ENCODE results near the gene TKFC. TPM values are rescaled to one million over a fixed set of nuclear protein-coding genes. Genes with fewer than 3 reads are reported as not detected.

The TKFC gene
- polyA plus RNA-seq, 1 experiment = 37.6 TPM

DNA sequence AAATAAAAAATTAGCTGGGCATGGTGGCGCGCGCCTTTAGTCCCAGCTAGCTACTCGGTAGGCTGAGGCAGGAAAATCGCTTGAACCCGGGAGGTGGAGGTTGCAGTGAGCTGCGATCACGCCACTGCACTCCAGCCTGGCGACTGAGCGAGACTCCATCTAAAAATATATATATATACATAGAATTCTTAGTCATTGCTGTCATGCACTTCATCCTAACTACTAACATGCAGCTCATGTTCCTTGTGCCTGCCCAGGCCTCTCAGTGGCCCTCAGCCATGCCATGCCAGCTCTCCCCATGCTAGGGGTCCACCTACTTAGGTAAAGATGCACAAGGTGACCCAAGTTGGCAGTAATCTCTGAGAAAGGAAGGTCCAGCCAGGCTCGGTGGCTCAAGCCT is 25.5 kb downstream of the TKFC start:
- POLR2A ChIA-PET = no interaction called here
- no peak for TF ChIP-seq CTCF (IDR thresholded peaks at IDR 0.05; ENCODE audit: insufficient read depth, low read depth, low read length)
- CTCF ChIA-PET = interaction anchor here (2.1 kb wide), 1 partner anchor 22 kb away, joined by 8 read pairs; no protein-coding TSS in a partner anchor
- Histone ChIP-seq H3K36me3 (ENCODE audit: control insufficient read depth, insufficient read depth, low read length) (no peaks in the 10 kb centered on the region; the same call in 1 of the 2 replicates), H3K27me3 (ENCODE audit: control insufficient read depth, insufficient read depth, low read length) (no peaks in the 10 kb centered on the region), H3K4me3 (ENCODE audit: low read depth, low read length) (no peak overlapping the region)
- no peak for DNase-seq (ENCODE audit: low read depth)

DNA sequence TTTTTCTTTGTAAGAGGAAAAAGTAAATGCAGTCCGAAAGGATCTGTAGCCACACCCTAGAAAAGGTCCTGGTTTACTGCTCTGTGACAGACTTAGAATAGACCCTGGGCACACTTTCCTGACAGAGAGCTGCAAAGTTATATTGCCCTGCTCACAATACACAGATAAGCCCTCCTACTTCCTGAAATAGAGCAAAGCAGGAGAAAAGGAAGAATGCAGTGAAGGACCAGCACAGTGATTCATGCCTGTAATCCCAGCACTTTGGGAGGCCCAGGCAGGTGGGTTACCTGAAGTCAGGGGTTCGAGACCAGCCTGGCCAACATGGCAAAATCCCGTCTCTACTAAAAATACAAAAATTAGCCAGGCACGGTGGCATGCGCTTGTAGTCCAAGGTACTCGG is 26.5 kb downstream of the TKFC start:
- Histone ChIP-seq H3K4me3 (ENCODE audit: low read depth, low read length) (no peak overlapping the region), H3K27me3 (ENCODE audit: control insufficient read depth, insufficient read depth, low read length) (no peaks in the 10 kb centered on the region), H3K36me3 (ENCODE audit: control insufficient read depth, insufficient read depth, low read length) (peaks cover 2% of the 10 kb centered on the region; the same call in 1 of the 2 replicates)
- DNase-seq (ENCODE audit: low read depth) = no peak
- TF ChIP-seq CTCF (IDR thresholded peaks at IDR 0.05; ENCODE audit: insufficient read depth, low read depth, low read length) = no peak
- POLR2A ChIA-PET = no interaction called here
- CTCF ChIA-PET = interaction anchor here (1.0 to 2.1 kb wide), 2 partner anchors 21 to 23 kb away, joined by 3 to 8 read pairs; no protein-coding TSS in a partner anchor

DNA sequence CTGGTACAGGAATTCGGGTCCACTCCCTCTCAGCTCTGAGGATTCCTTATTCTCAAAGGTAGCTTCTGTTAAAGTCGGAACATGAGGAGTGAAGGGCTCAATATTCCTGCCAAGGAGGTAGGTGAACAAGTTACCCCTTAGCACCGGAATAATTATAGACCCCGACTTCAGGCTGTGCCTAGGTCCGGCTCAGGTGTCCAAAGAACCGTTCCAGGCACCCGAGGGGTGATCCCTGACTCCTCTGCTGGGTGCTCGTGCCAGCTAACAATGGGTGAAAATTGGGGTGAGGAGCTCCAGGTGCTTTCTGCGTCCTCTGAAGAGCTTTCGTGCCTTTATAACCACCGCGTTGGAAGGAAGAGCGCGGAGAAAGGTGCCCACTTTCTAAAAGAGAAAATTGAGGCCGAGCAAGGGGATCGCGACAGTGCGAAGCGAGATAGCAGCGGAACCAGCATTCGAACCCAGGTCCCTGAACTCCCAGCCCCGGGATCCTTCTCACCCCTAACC is 28.3 kb downstream of the TKFC start:
- no peaks in the 10 kb centered on the region for H3K27me3 ChIP-seq (ENCODE audit: control insufficient read depth, insufficient read depth, low read length)
- no peak for DNase-seq (ENCODE audit: low read depth)
- peak overlapping the region; percentile 77 for H3K4me3 ChIP-seq (ENCODE audit: low read depth, low read length)
- TF ChIP-seq CTCF (IDR thresholded peaks at IDR 0.05; ENCODE audit: insufficient read depth, low read depth, low read length) = no peak
- H3K36me3 ChIP-seq (ENCODE audit: control insufficient read depth, insufficient read depth, low read length) = peaks cover 4% of the 10 kb centered on the region; the same call in 1 of the 2 replicates
- CTCF ChIA-PET = interaction anchor here (0.6 to 7.6 kb wide), 6 partner anchors 11 to 385 kb away, joined by 3 to 60 read pairs (median 8); partner anchors contain the start of genes DDB1, TKFC and TMEM216
- POLR2A ChIA-PET = interaction anchor here (1.3 kb wide), 1 partner anchor 17 kb away, joined by 10 read pairs; no protein-coding TSS in a partner anchor

- ChIA-PET POLR2A (interaction anchor here (0.6 to 1.3 kb wide), 3 partner anchors 17 to 356 kb away, joined by 3 to 10 read pairs (median 5); no protein-coding TSS in a partner anchor), CTCF (interaction anchor here (1.1 to 7.6 kb wide), 4 partner anchors 12 to 30 kb away, joined by 3 to 60 read pairs (median 31); partner anchors contain the start of genes DDB1, TKFC and TMEM216)
- Histone ChIP-seq H3K36me3 (ENCODE audit: control insufficient read depth, insufficient read depth, low read length) (peaks cover 5% of the 10 kb centered on the region; the same call in 1 of the 2 replicates), H3K27me3 (ENCODE audit: control insufficient read depth, insufficient read depth, low read length) (no peaks in the 10 kb centered on the region), H3K4me3 (ENCODE audit: low read depth, low read length) (peak within 1 kb of the TSS; percentile 77)
- no peak for TF ChIP-seq CTCF (IDR thresholded peaks at IDR 0.05; ENCODE audit: insufficient read depth, low read depth, low read length)
- DNase-seq (ENCODE audit: low read depth) = peak; percentile 73
Measured at GRCh38 chr11:61361741-61362541, 28.9 kb downstream of the TKFC start, which contains the start of the genes CYB561A3 and TMEM138. CYB561A3 (minus strand) TSS chr11:61361882; CDS start chr11:61356713, 5,169 bp downstream. TMEM138 (plus strand) TSS chr11:61362374; CDS start chr11:61364391, 2,017 bp downstream.

DNA sequence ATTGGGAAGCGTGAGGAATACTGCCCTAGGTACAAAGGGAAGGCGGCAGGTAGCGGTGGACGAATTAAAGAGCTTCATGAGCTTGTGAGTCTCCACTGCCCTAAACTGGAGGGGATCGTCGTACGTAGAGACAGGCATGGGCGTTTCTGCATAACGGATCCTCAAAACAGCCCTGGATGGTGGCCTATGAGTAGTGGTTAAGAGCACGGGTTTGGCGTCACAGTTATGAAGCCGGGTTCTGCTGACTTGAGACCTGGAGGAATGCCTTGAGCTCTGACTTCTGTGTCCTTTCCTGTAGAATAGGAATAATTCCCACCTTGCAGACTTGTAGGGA is 29.5 kb downstream of the TKFC start:
- Histone ChIP-seq H3K4me3 (ENCODE audit: low read depth, low read length) (peak overlapping the region; percentile 77), H3K27me3 (ENCODE audit: control insufficient read depth, insufficient read depth, low read length) (no peaks in the 10 kb centered on the region), H3K36me3 (ENCODE audit: control insufficient read depth, insufficient read depth, low read length) (peaks cover 5% of the 10 kb centered on the region; the same call in 1 of the 2 replicates)
- CTCF ChIA-PET = interaction anchor here (0.6 to 7.6 kb wide), 7 partner anchors 11 to 234 kb away, joined by 3 to 60 read pairs (median 6); partner anchors contain the start of genes DDB1, TKFC and TMEM216
- POLR2A ChIA-PET = interaction anchor here (0.6 to 1.3 kb wide), 2 partner anchors 16 to 24 kb away, joined by 3 to 10 read pairs; no protein-coding TSS in a partner anchor
- no peak for TF ChIP-seq CTCF (IDR thresholded peaks at IDR 0.05; ENCODE audit: insufficient read depth, low read depth, low read length)
- DNase-seq (ENCODE audit: low read depth) = no peak
